ENCODE measurements around the gene SEC61B. TPM values are rescaled to one million over a fixed set of nuclear protein-coding genes. Genes with fewer than 3 reads are reported as not detected.

Gene SEC61B
- total RNA-seq, 1 donor: 155 TPM

- H3K4me3 ChIP-seq (ENCODE audit: low read depth, low read length): no peak overlapping the region
- TF ChIP-seq CTCF (IDR thresholded peaks at IDR 0.05; ENCODE audit: insufficient read depth, low read length): no peak
- DNase-seq (ENCODE audit: low read depth): no peak
Observed at GRCh38 chr9:99199938-99200539, 22.0 kb upstream of the SEC61B start.

- DNase-seq (ENCODE audit: low read depth): no peak
- no peak for TF ChIP-seq CTCF (IDR thresholded peaks at IDR 0.05; ENCODE audit: insufficient read depth, low read length)
- no peak overlapping the region for H3K4me3 ChIP-seq (ENCODE audit: low read depth, low read length)
Observed at GRCh38 chr9:99201603-99202002, 20.5 kb upstream of the SEC61B start.

- no peak overlapping the region for H3K4me3 ChIP-seq (ENCODE audit: low read depth, low read length)
- no peak for DNase-seq (ENCODE audit: low read depth)
- TF ChIP-seq CTCF (IDR thresholded peaks at IDR 0.05; ENCODE audit: insufficient read depth, low read length): no peak
Observed at GRCh38 chr9:99210572-99210971, 11.5 kb upstream of the SEC61B start.

- no peak for TF ChIP-seq CTCF (IDR thresholded peaks at IDR 0.05; ENCODE audit: insufficient read depth, low read length)
- DNase-seq (ENCODE audit: low read depth): no peak
- H3K4me3 ChIP-seq (ENCODE audit: low read depth, low read length): no peak overlapping the region
Observed at GRCh38 chr9:99211746-99212145, 10.3 kb upstream of the SEC61B start.

- no peak overlapping the region for H3K4me3 ChIP-seq (ENCODE audit: low read depth, low read length)
- DNase-seq (ENCODE audit: low read depth): no peak
- TF ChIP-seq CTCF (IDR thresholded peaks at IDR 0.05; ENCODE audit: insufficient read depth, low read length): no peak
Observed at GRCh38 chr9:99213197-99213596, 8.9 kb upstream of the SEC61B start.

GRCh38 chr9:99216073-99216472 lies 6.0 kb upstream of the SEC61B start:
- TF ChIP-seq CTCF (IDR thresholded peaks at IDR 0.05; ENCODE audit: insufficient read depth, low read length): no peak
- H3K4me3 ChIP-seq (ENCODE audit: low read depth, low read length): no peak overlapping the region
- no peak for DNase-seq (ENCODE audit: low read depth)

GRCh38 chr9:99220011-99220410 lies 2.1 kb upstream of the SEC61B start:
- H3K4me3 ChIP-seq (ENCODE audit: low read depth, low read length): peak overlapping the region; percentile 15
- no peak for TF ChIP-seq CTCF (IDR thresholded peaks at IDR 0.05; ENCODE audit: insufficient read depth, low read length)
- DNase-seq (ENCODE audit: low read depth): no peak
